Measurements from ENCODE around the gene WDR6.

DNA sequence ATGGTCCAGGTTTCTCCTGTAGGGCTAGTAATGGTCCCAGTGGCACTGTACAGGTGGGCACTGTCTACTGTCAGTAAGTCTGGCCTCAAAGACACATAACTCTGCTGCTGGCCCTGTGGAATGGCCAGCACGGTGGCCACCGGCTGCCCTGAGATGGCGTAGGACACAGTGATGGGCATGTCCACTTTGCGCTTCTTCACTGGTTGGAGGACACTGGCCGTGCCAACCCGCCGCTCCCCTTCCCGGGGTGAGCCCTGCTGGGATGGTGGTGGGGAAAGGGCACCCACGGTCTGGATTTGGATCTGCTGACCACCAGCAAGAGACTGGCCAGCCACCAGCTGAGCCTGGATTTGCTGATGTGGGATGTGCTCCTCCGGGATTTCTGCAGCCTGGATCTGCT is 50.1 kb downstream of the WDR6 start:
- TF ChIP-seq SIN3A (IDR thresholded peaks at IDR 0.05; ENCODE audit: borderline replicate concordance, insufficient read depth, low read length) (no peak), POLR2AphosphoS5 (IDR thresholded peaks at IDR 0.05; ENCODE audit: low read depth, low read length) (no peak), TAF1 (IDR thresholded peaks at IDR 0.05; ENCODE audit: borderline replicate concordance, insufficient read depth, low read length) (no peak), FOXP2 (optimal IDR thresholded peaks at IDR 0.05; ENCODE audit: borderline replicate concordance, extremely low read depth, extremely low read length, insufficient read depth) (no peak)
- TF ChIP-seq, protein P1, sequence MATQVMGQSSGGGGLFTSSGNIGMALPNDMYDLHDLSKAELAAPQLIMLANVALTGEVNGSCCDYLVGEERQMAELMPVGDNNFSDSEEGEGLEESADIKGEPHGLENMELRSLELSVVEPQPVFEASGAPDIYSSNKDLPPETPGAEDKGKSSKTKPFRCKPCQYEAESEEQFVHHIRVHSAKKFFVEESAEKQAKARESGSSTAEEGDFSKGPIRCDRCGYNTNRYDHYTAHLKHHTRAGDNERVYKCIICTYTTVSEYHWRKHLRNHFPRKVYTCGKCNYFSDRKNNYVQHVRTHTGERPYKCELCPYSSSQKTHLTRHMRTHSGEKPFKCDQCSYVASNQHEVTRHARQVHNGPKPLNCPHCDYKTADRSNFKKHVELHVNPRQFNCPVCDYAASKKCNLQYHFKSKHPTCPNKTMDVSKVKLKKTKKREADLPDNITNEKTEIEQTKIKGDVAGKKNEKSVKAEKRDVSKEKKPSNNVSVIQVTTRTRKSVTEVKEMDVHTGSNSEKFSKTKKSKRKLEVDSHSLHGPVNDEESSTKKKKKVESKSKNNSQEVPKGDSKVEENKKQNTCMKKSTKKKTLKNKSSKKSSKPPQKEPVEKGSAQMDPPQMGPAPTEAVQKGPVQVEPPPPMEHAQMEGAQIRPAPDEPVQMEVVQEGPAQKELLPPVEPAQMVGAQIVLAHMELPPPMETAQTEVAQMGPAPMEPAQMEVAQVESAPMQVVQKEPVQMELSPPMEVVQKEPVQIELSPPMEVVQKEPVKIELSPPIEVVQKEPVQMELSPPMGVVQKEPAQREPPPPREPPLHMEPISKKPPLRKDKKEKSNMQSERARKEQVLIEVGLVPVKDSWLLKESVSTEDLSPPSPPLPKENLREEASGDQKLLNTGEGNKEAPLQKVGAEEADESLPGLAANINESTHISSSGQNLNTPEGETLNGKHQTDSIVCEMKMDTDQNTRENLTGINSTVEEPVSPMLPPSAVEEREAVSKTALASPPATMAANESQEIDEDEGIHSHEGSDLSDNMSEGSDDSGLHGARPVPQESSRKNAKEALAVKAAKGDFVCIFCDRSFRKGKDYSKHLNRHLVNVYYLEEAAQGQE (IDR thresholded peaks at IDR 0.05; ENCODE audit: insufficient read depth in 1 of 2, low read depth in 2 of 2, low read length in 2 of 2) = no peak
